Esophagus squamous epithelium (tissue), 5 donors: ENCODE data around the gene ZDHHC14. TPM values are rescaled to one million over a fixed set of nuclear protein-coding genes. Genes with fewer than 3 reads are reported as not detected.
A peak's percentile ranks its signal among the peaks of the same experiment; 100 is the strongest.

Experiments
- DNase-seq: peaks from one replicate; lab custom pipeline; 2025; lab: John Stamatoyannopoulos, UW
- H3K27ac ChIP-seq, 4 donors: fragments of 200-600 bp; sonication (generic); one replicate each; pipeline ENCODE4 v1.5.1; 2016 to 2019; ENCODE audit warnings: mild to moderate bottlenecking in 1 of 4
- H3K27me3 ChIP-seq, 4 donors: fragments of 200-600 bp; sonication (generic); 1 replicate in 3 of 4; 2 replicates in 1 of 4; pipeline versions ENCODE4 v1.5.1 to v1.6.0; 2017 to 2021; ENCODE audit warnings: antibody characterized with exemption in 1 of 4
- H3K36me3 ChIP-seq, 3 donors: fragments of 200-600 bp; sonication (generic); one replicate each; pipeline ENCODE4 v1.5.1; 2016 to 2019
- H3K4me1 ChIP-seq, 3 donors: fragments of 200-600 bp; sonication (generic); one replicate each; pipeline ENCODE4 v1.5.1; 2017 to 2019
- H3K4me3 ChIP-seq, 4 donors: fragments of 200-600 bp; sonication (generic); 1 replicate in 3 of 4; 2 replicates in 1 of 4; pipeline ENCODE4 v1.5.1; 2016 to 2019; ENCODE audit warnings: mild to moderate bottlenecking in 2 of 4, moderate library complexity in 1 of 4
- H3K9me3 ChIP-seq, 3 donors: fragments of 200-600 bp; sonication (generic); one replicate each; pipeline ENCODE4 v1.5.1; 2016 to 2019
- POLR2A ChIP-seq, 4 donors: fragments of 450-650 bp; IDR thresholded peaks; one replicate each; pipeline ENCODE4 v1.6.1; 2017; ENCODE audit warnings: antibody characterized with exemption in 4 of 4, mild to moderate bottlenecking in 4 of 4, moderate library complexity in 3 of 4
- WGBS, 2 donors: methylation state at CpG; one replicate each; pipeline ENCODE4 v1.1.5; 2018; 5-methylcytosine and 5-hydroxymethylcytosine counted together
- intact Hi-C: fragments of 100-400 bp; cut with DNase I; formaldehyde crosslinking; loops from one replicate; pipeline ENCODE4 v1.15.0; 2022
- total RNA-seq, 4 donors: library from RNA; depleted of rRNA; stranded (reverse); fragments of >200 nt; gene quantifications; one replicate each; pipeline ENCODE4 v1.1.0, GENCODE V29; 2016
- TF ChIP-seq, protein P1 (sequence below), 6 experiments: fragments of 450-650 bp in 4 of 6; fragments of 200-600 bp in 2 of 6; sonication (generic) in 2 of 6; IDR thresholded peaks; one replicate each; pipeline ENCODE4 v1.5.1; 2016 to 2019; ENCODE audit warnings: antibody characterized with exemption in 6 of 6, mild to moderate bottlenecking in 4 of 6, moderate library complexity in 4 of 6
- donor health status: DM: yes; HTN: yes; CAD: no.

The ZDHHC14 gene
- total RNA-seq, 4 donors from 2014 or later: 6.1 to 15.6 (median 6.9) TPM

DNA sequence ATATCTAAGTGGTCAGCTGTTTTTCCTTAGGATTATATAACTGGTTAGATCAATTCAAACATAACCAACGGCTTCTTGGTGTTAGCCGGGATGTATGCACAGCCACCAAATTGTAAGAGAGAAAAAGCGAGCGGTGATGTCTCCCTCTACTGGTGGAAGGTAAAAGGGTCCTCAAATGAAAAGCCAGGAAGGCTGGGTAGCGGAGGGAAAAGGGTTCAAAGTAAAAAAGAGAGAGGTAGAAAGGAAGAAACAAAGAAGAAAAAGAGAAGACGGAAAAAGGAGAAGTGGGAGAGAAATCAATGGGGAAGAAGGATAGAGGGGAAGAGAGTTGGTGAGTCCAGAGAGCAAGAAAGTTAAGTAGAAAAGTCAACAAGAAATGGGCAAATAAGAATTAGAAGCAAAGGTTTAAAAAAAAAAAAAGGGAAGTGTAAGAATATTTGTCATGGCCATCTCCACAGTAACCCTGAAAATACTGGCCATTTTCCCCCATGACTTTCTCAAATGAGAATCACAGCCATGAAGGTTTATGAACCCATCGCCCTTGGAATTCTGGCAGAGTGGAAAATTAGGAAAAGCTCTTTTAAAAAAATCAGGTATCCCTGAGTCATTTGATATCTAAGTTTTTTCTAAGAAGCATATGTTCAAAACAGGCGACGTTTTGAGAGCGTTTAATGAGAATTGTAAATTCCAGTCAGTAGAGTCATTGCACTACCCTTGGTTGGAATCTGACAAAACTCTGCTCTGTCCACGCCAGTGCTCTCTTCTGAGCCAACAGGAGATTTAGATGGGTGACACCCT lies 286.4 kb downstream of the ZDHHC14 start:
- TF ChIP-seq, protein P1, sequence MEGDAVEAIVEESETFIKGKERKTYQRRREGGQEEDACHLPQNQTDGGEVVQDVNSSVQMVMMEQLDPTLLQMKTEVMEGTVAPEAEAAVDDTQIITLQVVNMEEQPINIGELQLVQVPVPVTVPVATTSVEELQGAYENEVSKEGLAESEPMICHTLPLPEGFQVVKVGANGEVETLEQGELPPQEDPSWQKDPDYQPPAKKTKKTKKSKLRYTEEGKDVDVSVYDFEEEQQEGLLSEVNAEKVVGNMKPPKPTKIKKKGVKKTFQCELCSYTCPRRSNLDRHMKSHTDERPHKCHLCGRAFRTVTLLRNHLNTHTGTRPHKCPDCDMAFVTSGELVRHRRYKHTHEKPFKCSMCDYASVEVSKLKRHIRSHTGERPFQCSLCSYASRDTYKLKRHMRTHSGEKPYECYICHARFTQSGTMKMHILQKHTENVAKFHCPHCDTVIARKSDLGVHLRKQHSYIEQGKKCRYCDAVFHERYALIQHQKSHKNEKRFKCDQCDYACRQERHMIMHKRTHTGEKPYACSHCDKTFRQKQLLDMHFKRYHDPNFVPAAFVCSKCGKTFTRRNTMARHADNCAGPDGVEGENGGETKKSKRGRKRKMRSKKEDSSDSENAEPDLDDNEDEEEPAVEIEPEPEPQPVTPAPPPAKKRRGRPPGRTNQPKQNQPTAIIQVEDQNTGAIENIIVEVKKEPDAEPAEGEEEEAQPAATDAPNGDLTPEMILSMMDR (IDR thresholded peaks at IDR 0.05): peak; percentile 72 to 87 (median 82)
- no peak for TF ChIP-seq POLR2A (IDR thresholded peaks at IDR 0.05)
- Histone ChIP-seq H3K4me1 (peaks cover 5 to 22% (median 14%) of the 10 kb centered on the region in 3 donors), H3K27me3 (no peaks in the 10 kb centered on the region), H3K27ac (no peak overlapping the region), H3K36me3 (peaks cover 0 to 7% (median 4%) of the 10 kb centered on the region in 3 donors), H3K9me3 (no peaks in the 10 kb centered on the region), H3K4me3 (no peak overlapping the region)
- intact Hi-C loops: loop anchor here (10.0 kb wide), 1 partner anchor 207 kb away; no protein-coding TSS in a partner anchor
- 37 to 39% methylated on average over 11 of the region's 11 CpGs for WGBS, 2 donors
- no peak for DNase-seq

DNA sequence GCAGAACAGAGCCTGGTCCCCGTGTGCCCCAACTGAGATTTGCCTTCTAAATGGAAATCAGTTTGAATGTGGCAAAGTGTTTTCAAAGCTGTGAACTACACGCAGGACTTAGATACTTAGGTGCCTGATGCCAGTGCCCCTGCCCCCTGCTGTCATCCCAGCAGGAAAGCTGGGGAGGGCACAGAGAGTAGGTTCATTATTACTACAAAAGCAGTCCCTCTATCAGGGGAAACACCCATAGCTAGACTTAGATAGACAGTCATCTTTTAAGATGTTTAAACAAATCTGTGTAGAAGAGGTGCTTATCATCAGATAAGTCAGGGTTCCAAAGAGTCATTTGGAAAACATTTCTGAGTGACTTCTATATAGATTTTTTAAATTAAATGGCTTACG lies 287.0 kb downstream of the ZDHHC14 start:
- Histone ChIP-seq H3K36me3 (peaks cover 0 to 11% (median 4%) of the 10 kb centered on the region in 3 donors), H3K27ac (no peak overlapping the region), H3K4me3 (no peak overlapping the region), H3K9me3 (no peaks in the 10 kb centered on the region), H3K4me1 (peaks cover 5 to 22% (median 14%) of the 10 kb centered on the region in 3 donors), H3K27me3 (no peaks in the 10 kb centered on the region)
- intact Hi-C loops: loop anchor here (10.0 kb wide), 1 partner anchor 207 kb away; no protein-coding TSS in a partner anchor
- TF ChIP-seq, protein P1 (IDR thresholded peaks at IDR 0.05): no peak
- TF ChIP-seq POLR2A (IDR thresholded peaks at IDR 0.05): no peak
- WGBS, 2 donors: 76 to 78% methylated on average over 3 of the region's 3 CpGs
- DNase-seq: no peak

DNA sequence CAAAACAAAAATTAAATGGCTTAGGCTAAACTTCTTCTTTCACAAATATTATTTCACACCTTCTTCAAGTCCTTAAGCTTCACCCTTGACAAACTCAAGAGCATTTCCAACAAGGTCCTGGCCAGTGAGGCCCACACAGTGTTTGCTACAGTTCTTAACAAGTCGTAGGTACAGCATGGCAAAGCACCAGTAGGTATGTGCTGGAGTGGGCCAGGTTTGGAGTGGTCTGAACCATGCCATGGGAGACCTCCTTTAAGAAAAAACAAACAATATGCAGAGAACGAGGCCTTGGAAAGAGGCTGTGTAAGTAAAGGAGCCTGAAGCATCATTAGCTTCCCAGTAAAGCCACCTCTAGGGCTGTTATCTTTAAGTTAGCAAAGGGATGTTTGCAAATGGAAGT lies 287.7 kb downstream of the ZDHHC14 start:
- Histone ChIP-seq H3K4me1 (peaks cover 5 to 22% (median 14%) of the 10 kb centered on the region in 3 donors), H3K27me3 (no peaks in the 10 kb centered on the region), H3K36me3 (peaks cover 0 to 6% (median 0%) of the 10 kb centered on the region in 3 donors), H3K9me3 (no peaks in the 10 kb centered on the region), H3K27ac (peak overlapping the region in 2 of 4 donors; percentile 33 to 66), H3K4me3 (no peak overlapping the region)
- 85 to 95% methylated on average over 2 of the region's 2 CpGs for WGBS, 2 donors
- TF ChIP-seq POLR2A (IDR thresholded peaks at IDR 0.05): no peak
- TF ChIP-seq, protein P1 (IDR thresholded peaks at IDR 0.05): no peak
- intact Hi-C loops: loop anchor here (10.0 kb wide), 1 partner anchor 206 kb away; no protein-coding TSS in a partner anchor
- no peak for DNase-seq

DNA sequence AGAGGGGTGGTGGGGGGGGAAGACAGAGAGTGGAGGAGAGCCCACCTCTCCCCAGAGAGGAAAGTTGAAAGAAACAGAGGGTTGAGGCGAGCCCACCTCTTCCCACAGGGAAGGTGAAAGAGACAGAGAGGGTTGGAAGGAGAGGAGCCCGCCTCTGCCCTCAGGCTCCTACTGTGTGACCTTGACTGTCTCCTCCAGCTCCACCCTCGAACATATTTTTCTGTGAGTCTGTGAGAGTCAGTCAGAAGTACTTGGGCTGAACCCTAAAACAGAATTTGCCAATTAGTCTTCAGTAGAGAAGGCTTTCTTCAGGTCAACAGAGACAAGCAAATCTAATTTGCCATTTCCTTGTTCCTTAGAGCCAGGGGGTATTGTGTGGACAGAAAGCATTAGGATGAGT lies 288.3 kb downstream of the ZDHHC14 start:
- Histone ChIP-seq H3K36me3 (peaks cover 0 to 6% (median 0%) of the 10 kb centered on the region in 3 donors), H3K4me3 (no peak overlapping the region), H3K27ac (peak overlapping the region in 3 of 4 donors; percentile 33 to 86 (median 66)), H3K27me3 (no peaks in the 10 kb centered on the region), H3K4me1 (peaks cover 5 to 22% (median 14%) of the 10 kb centered on the region in 3 donors), H3K9me3 (no peaks in the 10 kb centered on the region)
- TF ChIP-seq, protein P1 (IDR thresholded peaks at IDR 0.05): no peak
- TF ChIP-seq POLR2A (IDR thresholded peaks at IDR 0.05): no peak
- 55 to 65% methylated on average over 3 of the region's 3 CpGs for WGBS, 2 donors
- no peak for DNase-seq
- intact Hi-C loops: loop anchor here (10.0 kb wide), 1 partner anchor 205 kb away; no protein-coding TSS in a partner anchor

DNA sequence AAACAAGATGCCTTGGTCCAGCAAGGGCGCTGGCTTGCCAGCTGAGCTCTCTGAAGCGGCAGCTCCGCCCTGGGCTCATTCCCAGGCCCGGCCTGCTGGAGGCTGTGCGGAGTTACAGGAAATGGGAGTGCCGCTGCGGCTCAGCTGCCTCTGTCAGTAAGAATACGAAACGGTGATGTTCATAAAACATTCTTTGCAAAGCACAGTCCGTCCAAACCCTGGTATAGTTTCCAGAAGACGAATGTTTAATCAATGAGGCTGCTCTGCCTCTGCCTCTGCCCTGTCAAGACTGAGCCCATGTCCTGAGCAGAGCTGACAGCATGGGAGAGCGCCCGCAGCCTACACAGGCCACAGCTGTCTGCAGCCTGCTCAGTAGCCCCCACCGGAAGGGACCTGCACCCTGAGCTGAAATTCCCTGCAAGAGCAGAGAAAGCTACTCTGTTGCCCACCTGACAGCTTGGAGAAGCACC lies 288.8 kb downstream of the ZDHHC14 start:
- DNase-seq: no peak
- no peaks in the 10 kb centered on the region for H3K27me3 ChIP-seq
- intact Hi-C loops: loop anchor here (10.0 kb wide), 1 partner anchor 205 kb away; no protein-coding TSS in a partner anchor
- peaks cover 0 to 6% (median 0%) of the 10 kb centered on the region in 3 donors for H3K36me3 ChIP-seq
- H3K27ac ChIP-seq: peak overlapping the region in 3 of 4 donors; percentile 33 to 86 (median 66)
- peak overlapping the region in 1 of 4 donors; percentile 15 for H3K4me3 ChIP-seq
- H3K4me1 ChIP-seq: peaks cover 5 to 22% (median 14%) of the 10 kb centered on the region in 3 donors
- TF ChIP-seq POLR2A (IDR thresholded peaks at IDR 0.05): no peak
- TF ChIP-seq, protein P1 (IDR thresholded peaks at IDR 0.05): peak in 2 of 6 experiments; percentile 36 to 52
- WGBS, 2 donors: 14 to 17% methylated on average over 7 to 12 of the region's 14 CpGs
- no peaks in the 10 kb centered on the region for H3K9me3 ChIP-seq
